Measurements from ENCODE around the gene HOXC6. TPM values are rescaled to one million over a fixed set of nuclear protein-coding genes. Genes with fewer than 3 reads are reported as not detected.

Gene HOXC6
- total and polyA plus RNA-seq, 8 donors: 0.46 to 2.0 (median 1.0) TPM; not detected in 5

GRCh38 chr12:53995378-53996239 is 32.6 kb upstream of the HOXC6 start:
- peaks cover 78 to 100% (median 100%) of the 10 kb centered on the region in 3 donors for H3K27me3 ChIP-seq
- H3K36me3 ChIP-seq: no peaks in the 10 kb centered on the region
- peak; percentile 40 to 84 for DNase-seq
- no peaks in the 10 kb centered on the region for H3K9me3 ChIP-seq
- intact Hi-C loops (cut with DNase I; ENCODE audit: low total_unique reads): no loop called here
- TF ChIP-seq CTCF (IDR thresholded peaks at IDR 0.05) (no peak), EP300 (IDR thresholded peaks at IDR 0.05) (no peak)
- H3K4me1 ChIP-seq: peaks cover 33 to 55% (median 49%) of the 10 kb centered on the region in 4 donors
- WGBS, 5 donors: 2 to 5% (median 3%) methylated on average over 26 to 48 of the region's 48 CpGs
- H3K27ac ChIP-seq: no peak overlapping the region
- H3K4me3 ChIP-seq: peak overlapping the region; percentile 42 to 56 (median 54)

DNA sequence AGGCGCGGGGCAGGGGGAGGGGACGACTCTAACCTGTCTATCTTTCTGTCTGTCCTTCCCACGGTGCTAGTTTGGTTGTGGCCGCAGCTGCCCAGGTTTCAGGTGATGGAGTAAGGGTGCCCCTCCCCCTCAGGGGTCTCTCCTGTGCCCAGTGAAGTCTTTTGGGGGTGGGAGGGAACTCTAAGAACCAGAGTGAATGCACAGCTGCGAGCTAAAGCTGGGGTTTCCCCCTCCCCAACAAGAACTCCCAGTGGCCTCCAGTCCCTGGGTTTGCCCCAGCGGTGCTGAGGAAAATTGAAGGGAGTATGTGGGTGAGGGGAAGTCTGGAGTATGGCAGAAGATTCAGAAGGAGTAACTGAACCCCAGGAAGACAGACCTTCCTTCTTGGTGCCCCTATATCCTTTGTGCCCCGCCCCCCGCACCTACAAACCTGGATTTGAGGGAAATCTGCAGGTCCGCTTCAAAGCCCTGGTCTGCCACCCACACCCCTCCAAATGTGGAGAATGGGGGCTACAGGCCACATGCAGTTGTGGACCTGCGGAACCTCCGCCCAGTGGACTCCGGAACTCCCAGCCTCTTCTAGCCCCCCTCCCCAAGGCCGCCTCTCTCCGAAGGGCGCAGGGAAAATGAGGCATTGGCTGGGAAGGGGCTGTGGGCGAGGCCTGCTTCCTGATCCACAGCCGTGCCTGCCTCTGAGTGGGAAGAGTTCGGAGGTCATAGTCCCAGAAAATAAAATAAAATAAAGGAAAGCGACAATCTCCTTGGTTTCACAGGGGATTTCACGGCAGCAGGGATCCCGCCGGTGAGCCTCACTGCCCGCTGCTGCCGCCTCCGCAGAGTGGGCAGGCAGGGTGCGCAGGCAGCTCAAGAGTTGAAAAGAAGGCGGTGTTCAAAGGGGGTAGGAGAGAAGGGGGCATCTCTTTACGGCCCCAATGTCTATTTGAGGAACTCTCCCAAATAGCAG is 31.7 kb upstream of the HOXC6 start:
- H3K27me3 ChIP-seq: peaks cover 76 to 100% (median 100%) of the 10 kb centered on the region in 3 donors
- TF ChIP-seq POLR2A (IDR thresholded peaks at IDR 0.05) (no peak), POLR2AphosphoS5 (IDR thresholded peaks at IDR 0.05) (no peak), CTCF (IDR thresholded peaks at IDR 0.05) (no peak), EP300 (IDR thresholded peaks at IDR 0.05) (no peak)
- no peak for DNase-seq
- H3K27ac ChIP-seq: no peak overlapping the region
- no peaks in the 10 kb centered on the region for H3K36me3 ChIP-seq
- no peaks in the 10 kb centered on the region for H3K9me3 ChIP-seq
- peaks cover 33 to 58% (median 52%) of the 10 kb centered on the region in 4 donors for H3K4me1 ChIP-seq
- H3K4me3 ChIP-seq: peak overlapping the region; percentile 42 to 56 (median 54)
- intact Hi-C loops (cut with DNase I; ENCODE audit: low total_unique reads): no loop called here
- 34 to 38% (median 35%) methylated on average over 24 to 29 of the region's 29 CpGs for WGBS, 5 donors

GRCh38 chr12:53997204-53998109 is 30.8 kb upstream of the HOXC6 start:
- no peaks in the 10 kb centered on the region for H3K9me3 ChIP-seq
- intact Hi-C loops (cut with DNase I; ENCODE audit: low total_unique reads): no loop called here
- TF ChIP-seq POLR2A (IDR thresholded peaks at IDR 0.05) (no peak), POLR2AphosphoS5 (IDR thresholded peaks at IDR 0.05) (no peak), EP300 (IDR thresholded peaks at IDR 0.05) (no peak), CTCF (IDR thresholded peaks at IDR 0.05) (no peak)
- H3K27me3 ChIP-seq: peaks cover 72 to 100% (median 100%) of the 10 kb centered on the region in 3 donors
- DNase-seq: no peak
- H3K4me3 ChIP-seq: no peak overlapping the region
- WGBS, 5 donors: 10 to 17% (median 12%) methylated on average over 32 to 35 of the region's 35 CpGs
- no peaks in the 10 kb centered on the region for H3K36me3 ChIP-seq
- H3K27ac ChIP-seq: no peak overlapping the region
- peaks cover 33 to 58% (median 52%) of the 10 kb centered on the region in 4 donors for H3K4me1 ChIP-seq

Measured in stomach (tissue), 9 donors.